Measurements from ENCODE around the gene PTPRN.
A peak's percentile ranks its signal among the peaks of the same experiment; 100 is the strongest.

Gene PTPRN

GRCh38 chr2:219308142-219309101, 779 bp downstream of the PTPRN start:
- peak; percentile 58 for DNase-seq (ENCODE audit: low spot score)

GRCh38 chr2:219306047-219306446, 3.2 kb downstream of the PTPRN start:
- DNase-seq (ENCODE audit: low spot score): no peak

DNA sequence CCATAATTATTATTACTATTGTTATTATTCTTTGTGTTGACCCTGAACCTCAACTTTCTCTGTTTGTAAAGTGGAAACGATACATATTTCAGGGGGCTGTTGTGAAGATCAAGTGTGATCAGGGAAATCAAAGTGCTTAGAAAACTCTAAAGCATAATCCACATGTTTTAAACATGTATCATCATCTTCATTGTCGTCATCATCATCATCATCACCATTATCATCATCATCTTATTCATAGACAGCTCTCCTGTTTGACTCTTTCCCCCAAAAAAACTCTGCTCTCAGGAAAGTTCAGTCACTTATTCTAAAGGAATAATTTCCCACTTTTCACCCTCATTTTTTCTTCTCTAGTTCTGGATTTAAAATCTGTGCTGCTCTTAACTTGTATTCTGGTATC, 5.0 kb downstream of the PTPRN start:
- DNase-seq (ENCODE audit: low spot score): no peak

DNA sequence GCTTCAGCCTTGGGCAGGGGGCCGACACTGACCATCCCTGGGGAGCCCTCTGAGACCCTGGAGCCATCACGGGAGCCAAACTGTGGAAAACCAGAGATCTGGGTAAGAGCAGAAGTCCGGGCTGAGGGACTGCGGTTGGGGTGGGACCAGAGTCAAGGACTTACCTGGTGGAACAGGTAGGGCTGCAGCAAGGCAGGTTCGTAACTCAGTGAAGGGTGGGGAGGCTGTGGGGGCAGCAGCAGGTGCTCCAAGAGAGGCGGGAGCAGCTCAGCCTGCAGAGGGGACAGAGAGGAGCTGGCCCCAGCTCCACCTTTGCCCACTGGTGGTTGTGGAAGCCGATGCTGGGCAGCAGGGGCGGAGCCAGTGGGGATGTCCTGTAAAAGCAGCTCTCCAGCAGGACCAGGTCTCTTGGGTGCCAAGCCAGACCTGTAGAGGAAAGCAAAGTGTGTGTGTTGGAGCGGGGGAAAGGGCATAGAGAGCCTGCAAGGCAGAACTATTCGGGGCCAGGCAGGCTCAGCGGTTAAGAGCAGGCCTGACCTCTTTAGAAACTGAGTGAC, 6.7 kb downstream of the PTPRN start:
- no peak for DNase-seq (ENCODE audit: low spot score)

GRCh38 chr2:219300022-219300421, 9.2 kb downstream of the PTPRN start:
- DNase-seq (ENCODE audit: low spot score): no peak

DNA sequence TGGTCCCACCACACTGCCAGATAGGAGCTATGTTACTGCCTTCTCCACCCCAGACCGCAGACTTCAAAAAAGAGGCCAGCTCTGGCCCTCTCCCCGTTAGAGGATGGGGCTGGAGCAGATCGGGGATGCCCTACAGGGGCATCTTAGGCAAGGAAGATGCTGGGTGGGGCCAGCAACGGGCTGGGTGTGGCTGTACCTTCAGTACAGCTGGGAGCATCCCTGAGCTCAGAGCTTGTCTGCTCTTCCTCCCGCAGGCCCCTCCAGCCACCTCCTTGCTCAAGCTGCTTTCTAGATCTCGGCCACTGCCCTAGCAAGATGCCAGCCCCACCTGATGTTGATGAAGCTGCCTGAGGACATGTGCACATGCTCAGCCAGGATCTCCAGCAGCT, 9.8 kb downstream of the PTPRN start:
- DNase-seq (ENCODE audit: low spot score): no peak

GRCh38 chr2:219298759-219299371, 10.3 kb downstream of the PTPRN start:
- DNase-seq (ENCODE audit: low spot score): peak; percentile 89

DNA sequence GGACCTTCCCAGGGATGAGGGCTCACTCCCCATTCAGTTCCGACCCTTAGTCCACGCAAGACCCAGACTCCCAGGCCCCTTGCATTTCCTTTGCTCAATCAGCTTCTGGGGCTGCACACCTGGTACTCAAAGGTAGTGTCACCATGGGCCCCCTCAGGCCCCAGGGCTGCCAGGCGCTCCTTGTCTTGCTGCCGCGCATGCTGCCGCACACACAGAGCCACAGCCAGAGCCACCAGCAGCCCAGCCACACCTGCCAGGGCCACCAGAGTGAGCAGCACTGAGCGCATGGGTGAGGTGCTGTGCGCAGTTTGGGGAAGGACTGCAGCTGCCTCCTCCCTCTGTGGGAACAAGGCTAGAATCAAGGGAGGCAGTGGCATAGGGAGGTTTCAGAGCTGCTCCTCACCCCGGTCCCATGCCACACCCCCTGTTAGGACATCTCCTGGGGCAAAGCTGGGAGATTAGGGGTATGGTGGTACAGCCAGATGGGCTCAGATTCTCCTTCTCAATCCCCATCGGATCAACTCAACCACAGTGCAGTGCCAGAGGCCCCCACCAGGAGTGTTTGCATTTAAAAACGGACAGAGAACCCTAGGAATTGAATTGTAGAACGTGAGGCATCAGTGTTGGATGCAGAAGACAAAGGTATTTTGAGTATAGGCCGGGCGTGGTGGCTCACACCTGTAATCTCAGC, 11.3 kb downstream of the PTPRN start:
- DNase-seq (ENCODE audit: low spot score): no peak

- no peak for DNase-seq (ENCODE audit: low spot score)
Observed at GRCh38 chr2:219296631-219297391, 12.4 kb downstream of the PTPRN start.

DNA sequence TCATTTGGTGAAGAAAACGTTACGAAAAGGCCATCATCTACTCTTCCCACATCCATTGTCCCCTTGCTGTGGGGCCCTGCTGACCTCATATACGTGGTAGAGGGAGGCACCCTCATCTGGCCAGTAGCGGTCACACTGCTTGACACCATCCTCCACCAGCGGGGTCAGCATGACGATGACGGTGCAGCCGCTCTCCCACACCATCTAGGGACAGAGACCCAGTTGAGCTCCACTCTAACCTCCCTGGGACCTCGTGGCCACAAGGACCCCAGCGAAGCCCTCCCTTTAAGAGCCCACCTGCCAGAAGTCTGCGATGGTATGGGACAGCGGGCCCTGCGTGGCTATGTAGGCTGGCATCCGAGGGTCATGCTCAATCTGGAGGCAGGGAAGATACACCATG, 13.1 kb downstream of the PTPRN start:
- DNase-seq (ENCODE audit: low spot score): no peak

DNA sequence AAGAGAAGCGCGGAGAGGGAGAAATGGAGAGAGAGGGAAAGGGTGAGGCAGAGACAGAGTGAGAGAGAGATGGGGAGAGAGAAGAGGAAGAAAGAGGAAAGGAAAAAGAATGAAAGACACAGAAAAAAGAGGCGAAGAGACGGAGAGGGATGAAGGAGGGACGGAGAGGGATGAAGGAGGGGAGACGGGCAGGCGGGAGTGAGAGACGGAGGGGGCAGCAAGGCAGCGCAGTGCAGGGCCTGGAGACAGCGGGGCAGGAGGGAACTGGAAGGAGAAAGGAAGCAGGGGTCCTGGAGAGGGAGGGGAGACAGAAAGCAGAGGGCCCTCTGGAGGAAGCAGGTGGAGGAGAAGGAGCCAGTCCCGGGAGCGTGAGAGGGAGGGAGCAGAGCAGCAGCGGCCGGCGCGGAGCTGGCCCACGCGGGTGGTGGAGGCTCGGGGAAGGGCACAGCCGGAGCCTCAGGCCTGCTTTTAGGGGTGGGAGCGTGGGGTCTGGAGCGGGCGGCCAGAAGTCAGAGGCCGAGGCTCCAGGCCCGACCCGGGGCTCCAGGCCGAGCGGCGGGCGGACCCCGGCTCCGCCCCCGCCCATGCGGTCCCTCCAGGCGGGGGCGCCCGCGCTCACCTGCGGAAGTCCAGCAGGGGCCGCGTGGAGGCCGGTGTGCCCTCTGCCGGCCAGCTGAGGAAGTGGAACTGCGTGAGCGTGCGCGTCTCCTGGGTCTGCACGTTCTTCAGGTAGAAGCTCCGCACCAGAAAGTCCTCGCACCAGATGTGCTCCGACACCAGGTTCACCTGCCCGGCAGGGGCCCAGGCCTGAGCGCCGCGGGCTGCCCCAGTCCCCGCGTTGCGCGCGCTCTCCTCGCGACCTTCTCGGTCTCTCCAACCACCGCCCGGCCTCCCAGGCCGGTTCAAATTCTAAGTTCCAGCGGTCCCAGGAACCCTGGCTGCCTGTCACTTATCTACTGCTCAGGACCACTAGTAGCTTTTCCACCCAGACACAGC, 14.5 kb downstream of the PTPRN start:
- peak; percentile 92 for DNase-seq (ENCODE audit: low spot score)

DNA sequence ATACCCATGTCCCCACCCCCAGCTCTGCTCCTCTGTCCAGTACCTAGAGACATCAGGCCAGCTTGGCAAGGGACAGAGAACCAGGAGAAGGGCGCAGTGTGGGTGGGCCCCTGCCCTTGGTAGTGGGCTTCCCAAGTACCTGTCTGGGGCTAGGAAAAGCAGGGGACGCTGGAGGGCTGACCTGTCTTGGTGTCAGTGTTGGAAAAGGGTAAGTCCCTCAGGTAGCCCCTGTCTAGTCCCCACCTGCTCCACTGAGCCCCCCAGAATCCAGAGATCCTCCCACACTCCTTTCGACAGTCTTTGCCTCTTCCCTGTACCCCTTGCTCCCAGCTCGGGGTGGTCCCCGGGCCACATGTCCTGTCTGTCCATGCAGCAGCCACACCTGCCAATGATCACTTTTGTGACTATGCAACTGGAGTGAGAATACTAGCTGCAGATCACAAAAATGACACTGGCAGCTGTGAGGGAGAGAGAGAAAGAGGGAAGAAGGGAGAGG, 15.4 kb downstream of the PTPRN start:
- DNase-seq (ENCODE audit: low spot score): no peak

DNA sequence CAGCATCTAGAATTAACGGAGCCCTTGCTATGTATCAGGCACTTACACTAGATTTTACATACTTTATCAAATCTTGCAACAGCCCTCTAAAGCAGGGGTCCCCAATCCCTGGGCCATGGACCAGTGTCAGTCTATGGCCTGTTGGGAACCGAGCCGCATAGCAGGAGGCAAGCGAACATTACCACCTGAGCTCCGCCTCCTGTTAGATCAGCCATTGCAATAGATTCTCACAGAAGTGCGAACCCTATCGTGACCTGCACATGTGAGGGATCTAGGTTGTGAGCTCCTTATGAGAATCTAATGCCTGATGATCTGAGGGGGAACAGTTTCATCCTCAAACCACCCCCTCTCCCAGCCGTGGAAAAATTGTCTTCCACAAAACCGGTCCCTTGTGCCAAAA, 16.6 kb downstream of the PTPRN start:
- DNase-seq (ENCODE audit: low spot score): no peak

DNA sequence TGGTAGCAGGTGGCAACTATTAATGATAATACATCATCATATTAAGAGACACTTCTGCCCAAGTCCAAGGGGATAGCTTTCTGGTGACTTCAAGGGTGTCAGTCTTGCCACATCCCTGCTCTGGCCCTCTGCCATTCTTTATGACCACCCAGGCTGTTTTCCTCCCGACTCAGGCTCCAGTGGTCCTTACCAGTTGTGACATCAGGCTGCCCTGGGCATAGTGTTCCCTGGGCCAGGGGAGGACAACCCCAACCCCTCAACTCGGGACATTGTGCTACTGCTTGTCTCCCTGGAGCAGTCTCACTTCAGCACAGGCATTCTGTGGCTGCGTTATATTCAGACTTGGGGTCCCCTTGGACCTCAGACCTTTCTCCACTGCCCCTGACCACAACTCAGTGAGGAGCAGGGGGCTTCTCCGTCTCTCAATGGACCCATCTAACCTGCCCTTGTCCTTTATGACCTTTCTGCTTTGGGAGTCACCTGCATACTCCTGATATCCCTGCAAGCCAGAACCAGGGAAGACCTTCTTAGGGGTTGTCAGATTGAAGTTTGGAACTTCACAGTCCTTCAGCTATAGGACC, 17.2 kb downstream of the PTPRN start:
- no peak for DNase-seq (ENCODE audit: low spot score)

DNA sequence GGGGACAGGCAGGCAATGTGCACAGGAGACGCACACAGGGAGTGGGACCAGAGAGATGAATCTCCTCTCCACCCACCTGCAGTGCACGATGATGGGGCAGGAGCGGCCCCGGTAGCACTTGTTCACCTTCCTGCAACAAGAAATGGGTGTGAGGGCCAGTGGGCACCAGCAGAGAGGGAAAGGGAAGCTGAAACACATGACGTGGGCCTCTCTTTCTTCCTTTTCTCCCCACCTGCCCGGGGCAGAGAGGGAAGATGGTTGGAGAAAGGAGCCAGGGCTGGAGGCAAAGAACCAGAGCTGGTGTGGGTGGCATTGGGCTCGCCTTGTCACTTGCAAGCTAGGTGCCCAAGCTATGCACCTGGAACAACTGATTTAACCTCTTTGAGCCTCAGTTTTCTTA, 17.8 kb downstream of the PTPRN start:
- no peak for DNase-seq (ENCODE audit: low spot score)

GRCh38 chr2:219290381-219291171, 18.6 kb downstream of the PTPRN start:
- DNase-seq (ENCODE audit: low spot score): no peak

- no peak for DNase-seq (ENCODE audit: low spot score)
Observed at GRCh38 chr2:219289537-219290361, 19.5 kb downstream of the PTPRN start.

DNA sequence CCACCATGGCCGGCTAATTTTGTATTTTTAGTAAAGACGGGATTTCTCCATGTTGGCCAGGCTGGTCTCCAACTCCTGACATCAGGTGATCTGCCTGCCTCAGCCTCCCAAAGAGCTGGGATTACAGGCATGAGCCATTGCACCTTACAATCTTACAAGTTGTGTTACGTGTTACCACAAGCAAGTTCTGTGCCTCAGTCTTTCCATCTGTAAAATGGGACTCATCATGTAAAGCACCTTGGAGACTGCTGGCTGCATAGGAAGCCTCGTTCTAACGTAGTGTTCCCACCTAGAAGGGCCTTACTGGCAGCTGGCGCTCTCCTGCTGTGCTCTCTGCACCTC, 20.0 kb downstream of the PTPRN start:
- DNase-seq (ENCODE audit: low spot score): no peak
